ENCODE data around the gene LRRC17.

DNA sequence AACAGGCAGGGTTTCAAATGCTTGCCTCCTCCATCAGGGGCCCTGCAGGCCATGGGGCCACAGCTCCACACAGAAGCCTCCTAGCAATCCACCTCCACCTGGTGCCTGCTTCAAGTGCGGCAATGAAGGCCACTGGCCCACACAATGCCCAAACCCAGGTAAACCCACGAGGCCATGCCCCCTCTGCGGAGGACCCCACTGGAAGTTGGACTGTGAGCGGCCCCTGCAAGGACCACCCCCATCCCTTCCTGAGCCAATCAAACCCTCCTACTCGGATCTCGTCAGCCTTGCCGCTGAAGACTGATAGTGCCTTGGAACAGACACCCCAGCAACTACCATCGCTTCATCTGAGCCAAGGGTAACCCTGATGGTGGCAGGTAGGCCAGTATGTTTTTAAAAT lies 63.1 kb downstream of the LRRC17 start:
- no peak for TF ChIP-seq POLR2A (IDR thresholded peaks at IDR 0.05; ENCODE audit: low read depth, low read length)
- TF ChIP-seq SMC3 (IDR thresholded peaks at IDR 0.05; ENCODE audit: low read depth, low read length): no peak
- TF ChIP-seq, protein P1, sequence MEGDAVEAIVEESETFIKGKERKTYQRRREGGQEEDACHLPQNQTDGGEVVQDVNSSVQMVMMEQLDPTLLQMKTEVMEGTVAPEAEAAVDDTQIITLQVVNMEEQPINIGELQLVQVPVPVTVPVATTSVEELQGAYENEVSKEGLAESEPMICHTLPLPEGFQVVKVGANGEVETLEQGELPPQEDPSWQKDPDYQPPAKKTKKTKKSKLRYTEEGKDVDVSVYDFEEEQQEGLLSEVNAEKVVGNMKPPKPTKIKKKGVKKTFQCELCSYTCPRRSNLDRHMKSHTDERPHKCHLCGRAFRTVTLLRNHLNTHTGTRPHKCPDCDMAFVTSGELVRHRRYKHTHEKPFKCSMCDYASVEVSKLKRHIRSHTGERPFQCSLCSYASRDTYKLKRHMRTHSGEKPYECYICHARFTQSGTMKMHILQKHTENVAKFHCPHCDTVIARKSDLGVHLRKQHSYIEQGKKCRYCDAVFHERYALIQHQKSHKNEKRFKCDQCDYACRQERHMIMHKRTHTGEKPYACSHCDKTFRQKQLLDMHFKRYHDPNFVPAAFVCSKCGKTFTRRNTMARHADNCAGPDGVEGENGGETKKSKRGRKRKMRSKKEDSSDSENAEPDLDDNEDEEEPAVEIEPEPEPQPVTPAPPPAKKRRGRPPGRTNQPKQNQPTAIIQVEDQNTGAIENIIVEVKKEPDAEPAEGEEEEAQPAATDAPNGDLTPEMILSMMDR (conservative IDR thresholded peaks at IDR 0.05; ENCODE audit: low read depth, low read length): no peak
- no peak for TF ChIP-seq RCOR1 (IDR thresholded peaks at IDR 0.05; ENCODE audit: insufficient replicate concordance, low read length)
- no peak for TF ChIP-seq ELK1 (IDR thresholded peaks at IDR 0.05; ENCODE audit: borderline replicate concordance, low read depth, low read length)
- TF ChIP-seq RAD21 (IDR thresholded peaks at IDR 0.05; ENCODE audit: low read length): no peak
- TF ChIP-seq MAZ (IDR thresholded peaks at IDR 0.05; ENCODE audit: borderline replicate concordance, low read depth, low read length): no peak
- no peak for TF ChIP-seq RFX5 (IDR thresholded peaks at IDR 0.05; ENCODE audit: low read depth, low read length)
- TF ChIP-seq, protein P2, sequence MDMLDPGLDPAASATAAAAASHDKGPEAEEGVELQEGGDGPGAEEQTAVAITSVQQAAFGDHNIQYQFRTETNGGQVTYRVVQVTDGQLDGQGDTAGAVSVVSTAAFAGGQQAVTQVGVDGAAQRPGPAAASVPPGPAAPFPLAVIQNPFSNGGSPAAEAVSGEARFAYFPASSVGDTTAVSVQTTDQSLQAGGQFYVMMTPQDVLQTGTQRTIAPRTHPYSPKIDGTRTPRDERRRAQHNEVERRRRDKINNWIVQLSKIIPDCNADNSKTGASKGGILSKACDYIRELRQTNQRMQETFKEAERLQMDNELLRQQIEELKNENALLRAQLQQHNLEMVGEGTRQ (IDR thresholded peaks at IDR 0.05; ENCODE audit: low read depth, low read length): no peak
- no peak for TF ChIP-seq BHLHE40 (IDR thresholded peaks at IDR 0.05; ENCODE audit: low read depth, low read length)
- no peak for TF ChIP-seq FOS (IDR thresholded peaks at IDR 0.05; ENCODE audit: low read depth, low read length)
- TF ChIP-seq NFE2L2 (IDR thresholded peaks at IDR 0.05; ENCODE audit: low read depth, low read length): no peak

Data from IMR-90 (cell line).